Natural killer cell (primary cell): ENCODE data around the gene ZNF446. TPM values are rescaled to one million over a fixed set of nuclear protein-coding genes. Genes with fewer than 3 reads are reported as not detected.

Experiments used
- ATAC-seq, 3 donors: fragments of 150-1000 bp in 2 of 3; fragments of 200-7000 bp in 1 of 3; cut with Tn5 transposase; 1 replicate in 1 of 3; 2 replicates in 2 of 3; pipeline ENCODE4 v1.10.0; 2021; ENCODE audit warnings: mild to moderate bottlenecking in 2 of 3, moderate library complexity in 2 of 3
- DNase-seq, 2 donors: peaks; one replicate each; pipeline versions ENCODE4 v3.0.0 to v3.0.0-alpha.2; 2013 to 2021; ENCODE audit warnings: mixed read lengths in 1 of 2
- H3K27ac ChIP-seq: one replicate; pipeline ENCODE4 v1.5.1; 2013; ENCODE audit warnings: mild to moderate bottlenecking, low read length
- H3K27me3 ChIP-seq: one replicate; pipeline ENCODE4 v1.6.1; 2013; ENCODE audit warnings: low read length; ENCODE audit not compliant: control insufficient read depth, insufficient read depth
- H3K36me3 ChIP-seq: one replicate; pipeline ENCODE4 v1.6.1; 2013; ENCODE audit warnings: low read length; ENCODE audit not compliant: control insufficient read depth, insufficient read depth
- H3K4me1 ChIP-seq: one replicate; pipeline ENCODE4 v1.6.1; 2013; ENCODE audit warnings: low read length; ENCODE audit not compliant: control insufficient read depth, insufficient read depth
- H3K4me3 ChIP-seq: one replicate; pipeline ENCODE4 v1.5.1; 2013; ENCODE audit warnings: low read length
- H3K9me3 ChIP-seq: one replicate; pipeline ENCODE4 v1.6.1; 2013; ENCODE audit warnings: low read length; ENCODE audit not compliant: control insufficient read depth, insufficient read depth
- H3K27ac Mint-ChIP-seq, 2 donors: one replicate each; pipeline ENCODE4 v1.8.0; 2022; ENCODE audit warnings: mild to moderate bottlenecking in 2 of 2, mixed read lengths in 2 of 2, moderate library complexity in 1 of 2
- H3K27me3 Mint-ChIP-seq, 2 donors: one replicate each; pipeline ENCODE4 v1.8.0; 2022; ENCODE audit warnings: low read depth in 2 of 2, mixed read lengths in 2 of 2
- H3K36me3 Mint-ChIP-seq: one replicate; pipeline ENCODE4 v1.8.0; 2022; ENCODE audit warnings: mixed read lengths
- H3K4me1 Mint-ChIP-seq, 2 donors: one replicate each; pipeline ENCODE4 v1.8.0; 2022; ENCODE audit warnings: mixed read lengths in 2 of 2
- H3K4me3 Mint-ChIP-seq: one replicate; pipeline ENCODE4 v1.8.0; 2022; ENCODE audit warnings: mild to moderate bottlenecking, moderate library complexity, mixed read lengths
- H3K9me3 Mint-ChIP-seq, 2 donors: one replicate each; pipeline ENCODE4 v1.8.0; 2022; ENCODE audit warnings: mixed read lengths in 2 of 2
- WGBS: methylation state at CpG from one replicate; pipeline ENCODE4 v1.1.7; 2013; ENCODE audit warnings: missing lambda C conversion rate; ENCODE audit not compliant: insufficient coverage; 5-methylcytosine and 5-hydroxymethylcytosine counted together
- intact Hi-C: fragments of 100-400 bp; cut with micrococcal nuclease; formaldehyde crosslinking; loops from one replicate; pipeline ENCODE4 v1.14.2; 2022
- total RNA-seq, 4 donors: library from RNA; stranded (reverse); fragments of 120-200 nt in 1 of 4; gene quantifications; one replicate each; pipeline versions ENCODE4 v1.2.3 to v1.2.4, GENCODE V29; 2013 to 2022
- TF ChIP-seq, protein P1 (sequence below): fragments of 200-600 bp; IDR thresholded peaks from one replicate; pipeline ENCODE4 v1.8.0; 2022; ENCODE audit warnings: antibody characterized with exemption

Gene ZNF446
- total RNA-seq, 3 donors from 2014 or later (not counting 1 experiment from before 2014, with no cell fraction given): 11.9 to 14.5 (median 13.5) TPM

DNA sequence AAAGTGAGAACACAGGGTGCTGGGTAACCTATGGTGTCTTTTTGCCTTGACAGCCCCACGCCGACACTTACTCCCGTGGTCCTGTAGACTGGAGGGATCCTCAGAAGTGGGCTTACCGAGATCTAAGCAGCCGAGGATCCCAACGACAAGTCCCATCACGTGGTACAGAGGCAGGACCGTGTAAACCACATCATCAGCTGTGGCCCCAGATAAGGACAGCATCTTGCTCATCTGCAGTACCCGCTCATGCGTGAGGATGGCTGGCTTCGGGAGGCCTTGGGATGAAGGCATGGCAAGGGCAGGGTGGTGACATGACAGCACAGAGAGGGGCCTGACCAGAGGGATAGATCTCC is 33.6 kb downstream of the ZNF446 start:
- no peak overlapping the region for H3K27ac Mint-ChIP-seq
- H3K27ac ChIP-seq: no peak overlapping the region
- DNase-seq (no peak), ATAC-seq (no peak)
- H3K4me3 Mint-ChIP-seq: no peak overlapping the region
- TF ChIP-seq, protein P1, sequence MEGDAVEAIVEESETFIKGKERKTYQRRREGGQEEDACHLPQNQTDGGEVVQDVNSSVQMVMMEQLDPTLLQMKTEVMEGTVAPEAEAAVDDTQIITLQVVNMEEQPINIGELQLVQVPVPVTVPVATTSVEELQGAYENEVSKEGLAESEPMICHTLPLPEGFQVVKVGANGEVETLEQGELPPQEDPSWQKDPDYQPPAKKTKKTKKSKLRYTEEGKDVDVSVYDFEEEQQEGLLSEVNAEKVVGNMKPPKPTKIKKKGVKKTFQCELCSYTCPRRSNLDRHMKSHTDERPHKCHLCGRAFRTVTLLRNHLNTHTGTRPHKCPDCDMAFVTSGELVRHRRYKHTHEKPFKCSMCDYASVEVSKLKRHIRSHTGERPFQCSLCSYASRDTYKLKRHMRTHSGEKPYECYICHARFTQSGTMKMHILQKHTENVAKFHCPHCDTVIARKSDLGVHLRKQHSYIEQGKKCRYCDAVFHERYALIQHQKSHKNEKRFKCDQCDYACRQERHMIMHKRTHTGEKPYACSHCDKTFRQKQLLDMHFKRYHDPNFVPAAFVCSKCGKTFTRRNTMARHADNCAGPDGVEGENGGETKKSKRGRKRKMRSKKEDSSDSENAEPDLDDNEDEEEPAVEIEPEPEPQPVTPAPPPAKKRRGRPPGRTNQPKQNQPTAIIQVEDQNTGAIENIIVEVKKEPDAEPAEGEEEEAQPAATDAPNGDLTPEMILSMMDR: no peak
- WGBS: 90% methylated on average over 11 of the region's 11 CpGs
- no peaks in the 10 kb centered on the region for H3K27me3 ChIP-seq
- no peaks in the 10 kb centered on the region for H3K36me3 ChIP-seq
- H3K9me3 Mint-ChIP-seq: peaks cover 3 to 4% of the 10 kb centered on the region in 2 donors
- no peaks in the 10 kb centered on the region for H3K36me3 Mint-ChIP-seq
- H3K4me1 ChIP-seq: peaks cover 16% of the 10 kb centered on the region
- intact Hi-C loops: no loop called here
- peaks cover 0 to 14% of the 10 kb centered on the region in 2 donors for H3K4me1 Mint-ChIP-seq
- no peak overlapping the region for H3K4me3 ChIP-seq
- no peaks in the 10 kb centered on the region for H3K27me3 Mint-ChIP-seq
- peaks cover 7% of the 10 kb centered on the region for H3K9me3 ChIP-seq

GRCh38 chr19:58510084-58510862 is 34.1 kb downstream of the ZNF446 start:
- Mint-ChIP-seq H3K9me3 (peaks cover 3 to 4% of the 10 kb centered on the region in 2 donors), H3K4me1 (peaks cover 0 to 15% of the 10 kb centered on the region in 2 donors), H3K36me3 (no peaks in the 10 kb centered on the region), H3K27me3 (no peaks in the 10 kb centered on the region), H3K27ac (no peak overlapping the region), H3K4me3 (no peak overlapping the region)
- peaks cover 7% of the 10 kb centered on the region for H3K9me3 ChIP-seq
- H3K36me3 ChIP-seq: no peaks in the 10 kb centered on the region
- no peak overlapping the region for H3K27ac ChIP-seq
- WGBS: 89% methylated on average over 8 of the region's 8 CpGs
- H3K27me3 ChIP-seq: no peaks in the 10 kb centered on the region
- TF ChIP-seq, protein P1: no peak
- no peak overlapping the region for H3K4me3 ChIP-seq
- peaks cover 18% of the 10 kb centered on the region for H3K4me1 ChIP-seq
- DNase-seq (no peak), ATAC-seq (no peak)
- intact Hi-C loops: no loop called here

GRCh38 chr19:58511353-58512208 is 35.4 kb downstream of the ZNF446 start, which contains the start of gene SLC27A5:
Gene SLC27A5, minus strand, starts transcription at chr19:58511992. Its CDS starts 37 bp downstream, at chr19:58511955.
- no peak within 1 kb of the TSS for H3K4me3 ChIP-seq
- DNase-seq: no peak
- no peak for ATAC-seq
- 96% methylated on average over 25 of the region's 25 CpGs for WGBS
- Mint-ChIP-seq H3K27me3 (no peaks in the 10 kb centered on the region), H3K36me3 (no peaks in the 10 kb centered on the region), H3K9me3 (peaks cover 3 to 4% of the 10 kb centered on the region in 2 donors), H3K27ac (peak within 1 kb of the TSS in 1 of 2 donors; percentile 35), H3K4me1 (peaks cover 0 to 22% of the 10 kb centered on the region in 2 donors), H3K4me3 (no peak within 1 kb of the TSS)
- peaks cover 24% of the 10 kb centered on the region for H3K4me1 ChIP-seq
- TF ChIP-seq, protein P1: no peak
- intact Hi-C loops: no loop called here
- no peak within 1 kb of the TSS for H3K27ac ChIP-seq
- H3K27me3 ChIP-seq: no peaks in the 10 kb centered on the region
- peaks cover 6% of the 10 kb centered on the region for H3K9me3 ChIP-seq
- peaks cover 10% of the 10 kb centered on the region for H3K36me3 ChIP-seq
